CD14-positive monocyte (primary cell): ENCODE measurements around the gene POLG2. TPM values are rescaled to one million over a fixed set of nuclear protein-coding genes. Genes with fewer than 3 reads are reported as not detected.

Experiments
- DNase-seq, 3 donors: peaks; one replicate each; pipeline ENCODE4 v3.0.0-alpha.2; 2011 to 2022
- H2AFZ ChIP-seq: 2 replicates; pipeline ENCODE4 v1.6.0; 2012; ENCODE audit warnings: mild to moderate bottlenecking, low read depth, low read length, inconsistent platforms; ENCODE audit not compliant: insufficient read depth, poor library complexity, severe bottlenecking
- H3K27ac ChIP-seq, 2 donors: 1 replicate in 1 of 2; 2 replicates in 1 of 2; pipeline ENCODE4 v1.5.1; 2012 to 2013; ENCODE audit warnings: low read length in 2 of 2, control low read depth in 1 of 2, inconsistent platforms in 1 of 2, low read depth in 1 of 2, mild to moderate bottlenecking in 1 of 2
- H3K27me3 ChIP-seq, 2 donors: one replicate each; pipeline versions ENCODE4 v1.6.0 to v1.6.1; 2011 to 2013; ENCODE audit warnings: low read length in 2 of 2; ENCODE audit not compliant: control insufficient read depth in 2 of 2, insufficient read depth in 2 of 2
- H3K36me3 ChIP-seq, 2 donors: replicated peaks in 1 of 2; 1 replicate in 1 of 2; 2 replicates in 1 of 2; pipeline versions ENCODE4 v1.5.1 to v1.6.1; 2012 to 2013; ENCODE audit warnings: low read length in 2 of 2, control low read depth in 1 of 2, inconsistent platforms in 1 of 2, mild to moderate bottlenecking in 1 of 2; ENCODE audit not compliant: insufficient read depth in 2 of 2, control insufficient read depth in 1 of 2
- H3K4me1 ChIP-seq, 2 donors: 1 replicate in 1 of 2; 2 replicates in 1 of 2; pipeline versions ENCODE4 v1.5.1 to v1.6.1; 2012 to 2013; ENCODE audit warnings: low read length in 2 of 2, control low read depth in 1 of 2, inconsistent platforms in 1 of 2, mild to moderate bottlenecking in 1 of 2, moderate library complexity in 1 of 2; ENCODE audit not compliant: insufficient read depth in 2 of 2, control insufficient read depth in 1 of 2
- H3K4me2 ChIP-seq: replicated peaks from 2 replicates; pipeline ENCODE3; 2012; ENCODE audit warnings: low read length, moderate library complexity, mild to moderate bottlenecking; ENCODE audit not compliant: poor library complexity, severe bottlenecking; ENCODE audit errors: extremely low read depth
- H3K4me3 ChIP-seq, 3 experiments: fragments of 200-600 bp in 1 of 3; sonication (generic) in 1 of 3; replicated peaks in 1 of 3; 1 replicate in 2 of 3; 2 replicates in 1 of 3; pipeline ENCODE4 v1.5.1; 2011 to 2013; ENCODE audit warnings: low read length in 3 of 3, mild to moderate bottlenecking in 3 of 3, control low read depth in 2 of 3, low read depth in 2 of 3, inconsistent platforms in 1 of 3, moderate library complexity in 1 of 3
- H3K79me2 ChIP-seq: 2 replicates; pipeline ENCODE4 v1.6.0; 2012; ENCODE audit warnings: mild to moderate bottlenecking, control low read depth, inconsistent platforms, low read length, moderate library complexity; ENCODE audit not compliant: insufficient read depth
- H3K9ac ChIP-seq: 2 replicates; pipeline ENCODE4 v1.6.0; 2017; ENCODE audit warnings: low read length, mild to moderate bottlenecking; ENCODE audit not compliant: insufficient read depth, poor library complexity, severe bottlenecking
- H3K9me3 ChIP-seq, 2 donors: replicated peaks in 1 of 2; 1 replicate in 1 of 2; 2 replicates in 1 of 2; pipeline versions ENCODE4 v1.5.1 to v1.6.1; 2012 to 2013; ENCODE audit warnings: low read length in 2 of 2, control low read depth in 1 of 2; ENCODE audit not compliant: control insufficient read depth in 1 of 2, insufficient read depth in 1 of 2
- H4K20me1 ChIP-seq: 2 replicates; pipeline ENCODE4 v1.6.0; 2012; ENCODE audit warnings: mild to moderate bottlenecking, low read length, control low read depth, moderate library complexity; ENCODE audit not compliant: insufficient read depth
- H3K27ac Mint-ChIP-seq, 7 donors: one replicate each; pipeline ENCODE4 v1.8.0; 2020; ENCODE audit warnings: mild to moderate bottlenecking in 7 of 7, mixed read lengths in 7 of 7, moderate library complexity in 6 of 7, inconsistent platforms in 2 of 7
- H3K27me3 Mint-ChIP-seq, 3 donors: one replicate each; pipeline ENCODE4 v1.8.0; 2021 to 2022; ENCODE audit warnings: low read depth in 3 of 3, mild to moderate bottlenecking in 3 of 3, mixed read lengths in 3 of 3, moderate library complexity in 3 of 3, inconsistent platforms in 1 of 3
- H3K36me3 Mint-ChIP-seq, 2 donors: one replicate each; pipeline ENCODE4 v1.8.0; 2020; ENCODE audit warnings: mixed read lengths in 2 of 2, inconsistent platforms in 1 of 2, mild to moderate bottlenecking in 1 of 2
- H3K4me1 Mint-ChIP-seq: one replicate; pipeline ENCODE4 v1.8.0; 2020; ENCODE audit warnings: mild to moderate bottlenecking, mixed read lengths
- H3K4me3 Mint-ChIP-seq, 2 donors: one replicate each; pipeline ENCODE4 v1.8.0; 2020; ENCODE audit warnings: mild to moderate bottlenecking in 2 of 2, mixed read lengths in 2 of 2, moderate library complexity in 1 of 2
- H3K9me3 Mint-ChIP-seq, 7 donors: one replicate each; pipeline ENCODE4 v1.8.0; 2020 to 2022; ENCODE audit warnings: mixed read lengths in 7 of 7, mild to moderate bottlenecking in 6 of 7, moderate library complexity in 6 of 7, inconsistent platforms in 2 of 7
- WGBS: methylation state at CpG from one replicate; pipeline ENCODE4 v1.1.5; 2013; ENCODE audit warnings: missing lambda C conversion rate; ENCODE audit not compliant: insufficient coverage; 5-methylcytosine and 5-hydroxymethylcytosine counted together
- intact Hi-C, 2 donors: fragments of 100-400 bp; cut with micrococcal nuclease; formaldehyde crosslinking; loops; one replicate each; pipeline versions ENCODE4 v1.15.0 to v1.15.1; 2023
- polyA plus RNA-seq, 3 donors: library from polyadenylated mRNA; depleted of rRNA in 1 of 3; unstranded in 2 of 3; stranded (reverse) in 1 of 3; fragments of 300-500 nt in 2 of 3; fragments of >200 nt in 1 of 3; fragmentation: Illumina TruSeq in 2 of 3; gene quantifications; 1 replicate in 2 of 3; 2 replicates in 1 of 3; pipeline ENCODE4 v1.2.3, GENCODE V29; 2012 to 2021
- TF ChIP-seq, protein P1 (sequence below): fragments of 200-600 bp; IDR thresholded peaks from one replicate; pipeline ENCODE4 v1.8.0; 2022; ENCODE audit warnings: antibody characterized with exemption, mild to moderate bottlenecking

POLG2 gene
- polyA plus RNA-seq, 3 donors = 0.85 to 15.8 (median 1.7) TPM

DNA sequence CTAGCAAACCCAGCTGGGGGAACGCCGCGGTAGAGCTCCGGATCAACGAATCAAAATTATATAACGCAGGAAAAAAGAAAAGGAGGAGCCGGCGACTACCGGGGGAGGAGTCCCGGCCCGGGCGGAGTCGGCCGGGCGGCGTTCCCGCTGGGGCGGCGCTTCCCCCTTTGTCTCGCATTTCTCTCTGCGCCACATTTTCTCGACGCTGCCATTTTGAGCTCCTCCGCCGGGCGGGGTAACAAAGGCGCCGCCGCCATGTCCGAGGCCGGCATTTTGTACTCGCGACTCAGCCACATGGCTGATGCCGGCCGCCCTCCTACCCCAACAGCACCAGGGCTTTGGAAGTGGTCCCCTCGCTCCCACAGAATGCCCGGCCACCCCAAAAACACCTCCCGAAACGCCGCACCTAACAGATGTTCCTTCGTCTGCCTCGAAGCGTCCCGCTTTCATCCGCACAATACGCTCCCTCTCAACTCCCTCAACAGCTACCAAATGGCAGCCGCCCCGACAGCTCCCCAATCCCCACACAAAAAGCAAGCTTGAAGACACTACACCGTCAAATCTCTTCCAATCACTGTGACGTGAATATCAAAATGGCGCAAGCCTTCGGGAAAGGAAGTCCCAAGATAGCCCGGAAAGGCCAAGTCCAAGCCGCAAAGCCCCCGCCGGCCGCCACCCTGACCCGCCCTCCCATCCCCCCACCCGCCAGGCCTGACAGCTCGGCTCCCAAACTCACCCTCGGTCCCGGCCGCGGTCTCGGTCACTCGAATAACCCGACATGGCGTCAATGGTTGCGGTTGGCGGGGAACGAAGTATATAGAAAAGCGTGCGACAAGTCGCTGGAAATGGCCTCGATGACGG is 8.7 kb upstream of the POLG2 start:
- DNase-seq = peak; percentile 82 to 88 (median 82)
- peak overlapping the region; percentile 91 to 99 (median 99) for H3K4me3 ChIP-seq
- Mint-ChIP-seq H3K36me3 (peaks cover 56 to 57% of the 10 kb centered on the region in 2 donors), H3K27ac (peak overlapping the region; percentile 100), H3K4me1 (peaks cover 36% of the 10 kb centered on the region), H3K9me3 (peaks cover 0 to 5% (median 2%) of the 10 kb centered on the region in 7 donors), H3K27me3 (no peaks in the 10 kb centered on the region), H3K4me3 (peak overlapping the region; percentile 99 to 100)
- H3K27ac ChIP-seq = peak overlapping the region; percentile 99 to 100
- under 1% methylated on average over 70 of the region's 76 CpGs for WGBS
- H3K9ac ChIP-seq = peak overlapping the region; percentile 99
- no peaks in the 10 kb centered on the region for H3K27me3 ChIP-seq
- H3K4me2 ChIP-seq = peak overlapping the region; percentile 94
- TF ChIP-seq, protein P1, sequence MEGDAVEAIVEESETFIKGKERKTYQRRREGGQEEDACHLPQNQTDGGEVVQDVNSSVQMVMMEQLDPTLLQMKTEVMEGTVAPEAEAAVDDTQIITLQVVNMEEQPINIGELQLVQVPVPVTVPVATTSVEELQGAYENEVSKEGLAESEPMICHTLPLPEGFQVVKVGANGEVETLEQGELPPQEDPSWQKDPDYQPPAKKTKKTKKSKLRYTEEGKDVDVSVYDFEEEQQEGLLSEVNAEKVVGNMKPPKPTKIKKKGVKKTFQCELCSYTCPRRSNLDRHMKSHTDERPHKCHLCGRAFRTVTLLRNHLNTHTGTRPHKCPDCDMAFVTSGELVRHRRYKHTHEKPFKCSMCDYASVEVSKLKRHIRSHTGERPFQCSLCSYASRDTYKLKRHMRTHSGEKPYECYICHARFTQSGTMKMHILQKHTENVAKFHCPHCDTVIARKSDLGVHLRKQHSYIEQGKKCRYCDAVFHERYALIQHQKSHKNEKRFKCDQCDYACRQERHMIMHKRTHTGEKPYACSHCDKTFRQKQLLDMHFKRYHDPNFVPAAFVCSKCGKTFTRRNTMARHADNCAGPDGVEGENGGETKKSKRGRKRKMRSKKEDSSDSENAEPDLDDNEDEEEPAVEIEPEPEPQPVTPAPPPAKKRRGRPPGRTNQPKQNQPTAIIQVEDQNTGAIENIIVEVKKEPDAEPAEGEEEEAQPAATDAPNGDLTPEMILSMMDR = no peak
- no peaks in the 10 kb centered on the region for H3K9me3 ChIP-seq
- intact Hi-C loops = no loop called here
- peaks cover 21 to 40% of the 10 kb centered on the region in 2 donors for H3K4me1 ChIP-seq
- peaks cover 90% of the 10 kb centered on the region for H3K79me2 ChIP-seq
- peaks cover 61% of the 10 kb centered on the region for H4K20me1 ChIP-seq
- no peak overlapping the region for H2AFZ ChIP-seq
- H3K36me3 ChIP-seq = peaks cover 53 to 57% of the 10 kb centered on the region in 2 donors

DNA sequence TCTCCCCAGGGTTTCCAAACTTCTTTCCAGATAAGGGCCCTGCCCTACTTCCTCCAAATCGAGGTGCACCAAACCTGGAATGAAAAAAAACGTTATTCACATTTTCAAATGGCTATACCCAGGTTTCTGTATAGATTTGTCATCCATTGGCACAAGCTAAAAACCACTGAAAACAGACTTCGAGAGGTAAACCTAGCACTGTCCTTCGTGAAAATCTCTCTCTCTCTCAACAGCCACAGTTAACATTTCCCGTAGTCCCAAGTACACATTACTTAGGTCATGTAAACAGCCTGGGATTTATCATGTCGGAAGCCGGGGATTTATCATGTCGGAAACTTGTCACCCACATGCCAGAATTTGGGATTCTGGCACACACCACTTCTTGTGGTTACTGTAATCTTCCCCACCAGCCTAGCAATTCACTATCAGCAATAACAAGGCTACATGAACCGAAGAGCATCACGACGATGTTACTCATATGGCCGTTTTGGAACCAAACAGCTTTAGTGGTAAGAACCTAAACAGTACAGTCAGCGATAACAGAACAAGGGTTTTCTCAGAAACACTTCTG is 8.0 kb upstream of the POLG2 start:
- peak in 1 of 3 donors; percentile 31 for DNase-seq
- intact Hi-C loops = no loop called here
- Mint-ChIP-seq H3K36me3 (peaks cover 57 to 58% of the 10 kb centered on the region in 2 donors), H3K4me3 (peak overlapping the region; percentile 99 to 100), H3K27ac (peak overlapping the region; percentile 94 to 100 (median 100)), H3K27me3 (no peaks in the 10 kb centered on the region), H3K9me3 (peaks cover 0 to 5% (median 2%) of the 10 kb centered on the region in 7 donors), H3K4me1 (peaks cover 39% of the 10 kb centered on the region)
- Histone ChIP-seq H3K27ac (peak overlapping the region; percentile 99 to 100), H3K27me3 (no peaks in the 10 kb centered on the region), H3K9me3 (no peaks in the 10 kb centered on the region), H3K36me3 (peaks cover 53 to 57% of the 10 kb centered on the region in 2 donors), H3K9ac (peak overlapping the region; percentile 99), H3K79me2 (peaks cover 88% of the 10 kb centered on the region), H3K4me3 (peak overlapping the region; percentile 91 to 99 (median 99)), H3K4me1 (peaks cover 21 to 40% of the 10 kb centered on the region in 2 donors), H3K4me2 (peak overlapping the region; percentile 94), H2AFZ (no peak overlapping the region), H4K20me1 (peaks cover 69% of the 10 kb centered on the region)
- 0% methylated on average over 10 of the region's 13 CpGs for WGBS
- TF ChIP-seq, protein P1 = no peak
